Brain pericyte (primary cell): ENCODE results near the gene COPS6.
A peak's percentile ranks its signal among the peaks of the same experiment; 100 is the strongest.

Experiments
- DNase-seq: peaks from one replicate; pipeline ENCODE4 v3.0.0-alpha.2; 2012; ENCODE audit warnings: low read depth, low spot score

COPS6 gene

GRCh38 chr7:100101016-100101862 is 12.5 kb downstream of the COPS6 start, which contains the start of the genes AP4M1 and MCM7:
AP4M1 (plus strand) TSS chr7:100101643; CDS start chr7:100101715, 72 bp downstream.
MCM7 (minus strand) TSS chr7:100101397; CDS start chr7:100101294, 103 bp downstream.
- peak; percentile 96 for DNase-seq

GRCh38 chr7:100102950-100103840 is 14.4 kb downstream of the COPS6 start:
- DNase-seq = no peak

- no peak for DNase-seq
These were observed 16.8 kb downstream of the COPS6 start for GRCh38 chr7:100105534-100105933.

GRCh38 chr7:100106633-100107032 is 17.9 kb downstream of the COPS6 start:
- no peak for DNase-seq

- no peak for DNase-seq
These were observed 18.5 kb downstream of the COPS6 start for GRCh38 chr7:100107125-100107737.

GRCh38 chr7:100107890-100108289 is 19.1 kb downstream of the COPS6 start:
- no peak for DNase-seq

GRCh38 chr7:100109521-100110163 is 20.9 kb downstream of the COPS6 start:
- DNase-seq = no peak

- DNase-seq = no peak
These were observed 22.4 kb downstream of the COPS6 start for GRCh38 chr7:100111156-100111555.

GRCh38 chr7:100111914-100112313 is 23.1 kb downstream of the COPS6 start:
- DNase-seq = no peak

- no peak for DNase-seq
These were observed 26.3 kb downstream of the COPS6 start for GRCh38 chr7:100115026-100115425.

- DNase-seq = no peak
These were observed 29.8 kb downstream of the COPS6 start for GRCh38 chr7:100118388-100119071.

GRCh38 chr7:100119072-100119969 is 30.6 kb downstream of the COPS6 start, which contains the start of the genes CNPY4 and TAF6:
CNPY4 (plus strand) TSS chr7:100119634; CDS start chr7:100119745, 111 bp downstream.
TAF6 (minus strand) TSS chr7:100119358; CDS start chr7:100114209, 5,149 bp downstream.
- peak; percentile 87 for DNase-seq

- DNase-seq = no peak
These were observed 31.4 kb downstream of the COPS6 start for GRCh38 chr7:100119970-100120732.

- no peak for DNase-seq
These were observed 31.9 kb downstream of the COPS6 start for GRCh38 chr7:100120733-100121036.

GRCh38 chr7:100122067-100122466 is 33.3 kb downstream of the COPS6 start:
- DNase-seq = no peak

- DNase-seq = no peak
These were observed 33.8 kb downstream of the COPS6 start for GRCh38 chr7:100122568-100122967.

- DNase-seq = no peak
These were observed 35.8 kb downstream of the COPS6 start for GRCh38 chr7:100124301-100125230.
